ENCODE data around the gene SMR3A.

SMR3A gene

DNA sequence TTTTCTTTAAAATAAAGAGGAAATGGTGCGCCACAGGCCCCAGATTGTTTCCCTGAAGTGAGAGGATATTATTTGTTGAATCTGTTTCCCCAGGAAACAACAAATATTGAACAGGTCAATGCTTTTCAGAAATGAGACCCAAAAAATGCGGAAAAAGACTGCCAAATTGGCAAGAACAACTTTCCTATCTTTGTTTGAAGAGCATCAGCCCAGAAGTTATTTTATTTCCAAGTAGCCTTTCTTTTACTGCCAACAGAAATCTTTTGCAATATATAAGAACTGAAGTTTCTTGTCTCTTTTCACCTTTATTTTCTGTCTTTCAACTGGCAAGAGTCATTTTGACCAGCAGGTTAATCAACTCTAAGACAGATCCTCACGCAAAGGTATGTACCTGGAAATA, at the start of gene SMR3A:
TSS of gene SMR3A (plus strand) at position 301 of the 400 bp plus-strand sequence. CDS start 1,356 bp downstream, outside the sequence.
- no peak for DNase-seq (ENCODE audit: low read depth)

DNA sequence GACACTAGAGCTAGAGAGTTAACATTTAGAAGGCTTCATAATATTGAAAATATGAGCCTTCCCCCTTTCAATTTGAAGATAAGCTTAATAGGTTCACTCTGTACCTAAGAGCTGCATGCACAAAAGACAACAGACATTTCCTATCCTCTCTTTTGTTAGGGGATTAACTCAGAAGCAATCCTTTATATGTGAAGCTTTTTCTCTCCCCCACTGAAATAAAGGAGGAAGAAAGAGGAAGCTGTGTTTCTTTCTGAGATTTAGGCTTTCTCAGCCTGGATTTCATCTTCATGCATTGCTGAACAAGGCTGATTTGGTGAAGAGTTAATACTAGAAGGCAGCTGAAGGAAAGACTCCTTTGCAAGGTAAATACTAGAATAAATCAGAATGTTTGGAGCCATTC, 46.8 kb upstream of the SMR3A start:
- DNase-seq (ENCODE audit: low read depth): no peak

DNA sequence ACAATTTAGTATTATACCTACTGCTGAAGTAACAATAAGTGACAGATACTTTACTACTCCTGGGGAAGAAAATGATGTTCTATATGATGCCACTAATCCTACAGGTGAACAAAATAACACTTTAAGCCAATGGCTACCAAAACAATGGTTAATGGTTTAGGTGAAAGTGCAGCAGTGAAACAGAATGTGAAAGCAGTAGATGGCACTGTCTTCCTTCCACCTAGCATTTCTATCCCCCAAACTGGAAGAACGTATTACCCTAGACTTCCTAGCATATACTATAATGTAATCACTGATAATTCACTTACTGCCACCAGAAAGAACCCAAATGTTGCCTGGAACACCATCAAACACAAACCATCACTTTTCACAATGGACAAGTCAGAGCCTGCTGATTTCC, 44.6 kb upstream of the SMR3A start:
- no peak for DNase-seq (ENCODE audit: low read depth)

GRCh38 chr4:70326052-70326451, 34.5 kb upstream of the SMR3A start:
- DNase-seq (ENCODE audit: low read depth): no peak

GRCh38 chr4:70334681-70335080, 25.9 kb upstream of the SMR3A start, which contains the start of gene CABS1:
Gene CABS1, plus strand, starts transcription at chr4:70334981. Its CDS starts 59 bp downstream, at chr4:70335040.
- no peak for DNase-seq (ENCODE audit: low read depth)

DNA sequence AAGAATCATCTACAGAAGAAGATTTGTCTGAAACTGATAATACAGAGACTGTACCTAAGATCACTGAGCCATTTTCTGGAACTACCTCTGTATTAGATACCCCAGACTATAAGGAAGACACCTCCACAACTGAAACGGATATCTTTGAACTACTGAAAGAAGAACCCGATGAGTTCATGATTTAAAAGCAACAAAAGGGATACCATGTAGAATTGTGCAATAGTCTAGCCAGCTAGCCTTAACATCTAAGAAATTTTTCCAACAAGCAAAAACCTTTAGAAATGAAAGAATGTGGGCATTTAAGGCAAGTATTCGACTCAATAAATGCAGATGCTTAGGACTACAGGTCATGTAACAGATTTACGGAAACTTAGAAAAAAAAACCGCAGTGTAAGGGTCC, 24.5 kb upstream of the SMR3A start:
- no peak for DNase-seq (ENCODE audit: low read depth)

DNA sequence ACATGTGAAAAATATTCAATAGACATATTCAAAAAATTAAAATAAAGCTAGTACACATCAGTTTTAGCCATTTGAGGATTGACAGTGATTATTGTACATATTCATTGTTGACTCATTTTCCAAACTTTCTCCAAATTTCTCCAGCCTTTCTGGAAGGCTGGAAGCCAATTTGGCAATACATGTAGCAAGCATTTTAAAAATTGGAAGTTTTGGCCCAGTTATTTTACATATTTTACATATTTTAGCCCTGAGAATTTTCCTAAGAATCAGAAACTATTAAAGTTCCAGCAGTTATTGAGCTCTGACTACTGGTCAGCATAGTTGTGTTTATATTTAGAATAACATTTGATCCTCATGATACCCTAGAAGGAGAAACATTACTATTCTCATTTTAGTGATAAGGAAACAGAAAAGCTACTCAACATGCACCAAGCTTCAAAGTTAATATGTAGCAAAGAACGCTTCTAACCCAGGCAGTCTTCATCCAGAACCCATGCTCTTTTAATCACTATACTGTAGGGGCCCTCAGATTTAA, 22.6 kb upstream of the SMR3A start:
- no peak for DNase-seq (ENCODE audit: low read depth)

- DNase-seq (ENCODE audit: low read depth): no peak
Measured at GRCh38 chr4:70356185-70356584, 4.4 kb upstream of the SMR3A start.

- DNase-seq (ENCODE audit: low read depth): no peak
Measured at GRCh38 chr4:70359115-70359661, 1.4 kb upstream of the SMR3A start.

- no peak for DNase-seq (ENCODE audit: low read depth)
Measured at GRCh38 chr4:70364002-70364401, 3.4 kb downstream of the SMR3A start.

GRCh38 chr4:70365479-70365878, 4.9 kb downstream of the SMR3A start:
- no peak for DNase-seq (ENCODE audit: low read depth)

GRCh38 chr4:70367813-70368212, 7.3 kb downstream of the SMR3A start:
- DNase-seq (ENCODE audit: low read depth): no peak

- no peak for DNase-seq (ENCODE audit: low read depth)
Measured at GRCh38 chr4:70371987-70372386, 11.4 kb downstream of the SMR3A start.

GRCh38 chr4:70372760-70373159, 12.2 kb downstream of the SMR3A start:
- DNase-seq (ENCODE audit: low read depth): no peak

DNA sequence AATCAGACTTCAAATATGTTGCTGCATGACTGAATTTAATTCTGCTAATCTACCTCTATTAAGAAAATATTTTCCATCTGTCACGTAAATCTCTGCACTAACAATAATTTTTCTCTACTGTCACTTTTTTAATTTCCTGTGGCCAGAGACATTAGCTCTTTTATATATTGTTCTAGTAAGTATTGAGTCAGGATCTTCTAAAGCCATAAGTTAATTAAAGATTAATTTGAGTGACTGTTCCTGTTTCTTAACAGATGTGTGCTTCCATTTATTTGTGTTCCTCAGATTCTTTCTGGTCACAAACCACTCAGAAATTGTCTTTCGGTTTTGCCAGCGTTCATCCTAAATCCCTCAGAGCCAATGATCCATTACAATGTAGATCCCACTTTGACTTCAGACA, 20.0 kb downstream of the SMR3A start:
- no peak for DNase-seq (ENCODE audit: low read depth)

DNA sequence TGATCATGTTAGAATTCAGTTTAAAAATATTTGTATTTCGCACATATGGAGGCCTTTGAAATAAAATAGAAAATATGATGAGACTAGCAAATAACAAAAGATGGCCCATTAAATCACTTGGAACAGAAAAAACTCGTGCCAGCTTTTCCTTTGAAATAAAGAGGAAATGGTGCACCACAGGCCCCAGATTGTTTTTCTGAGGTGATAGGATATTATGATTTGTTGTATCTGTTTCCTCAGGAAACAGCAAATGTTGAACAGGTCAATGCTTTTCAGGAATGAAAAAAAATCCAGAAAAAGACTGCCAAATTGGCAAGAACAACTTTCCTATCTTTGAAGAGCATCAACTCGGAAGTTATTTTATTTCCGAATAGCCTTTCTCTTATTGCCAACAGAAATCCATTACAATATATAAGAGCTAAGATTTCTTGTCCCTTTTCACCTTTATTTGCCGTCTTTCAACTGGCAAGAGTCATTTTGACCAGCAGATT, 22.2 kb downstream of the SMR3A start, which contains the start of gene SMR3B:
TSS of gene SMR3B (plus strand) at position 441 of the 491 bp plus-strand sequence. CDS start 1,380 bp downstream, outside the sequence.
- no peak for DNase-seq (ENCODE audit: low read depth)

GRCh38 chr4:70392057-70392776, 31.7 kb downstream of the SMR3A start:
- no peak for DNase-seq (ENCODE audit: low read depth)

DNA sequence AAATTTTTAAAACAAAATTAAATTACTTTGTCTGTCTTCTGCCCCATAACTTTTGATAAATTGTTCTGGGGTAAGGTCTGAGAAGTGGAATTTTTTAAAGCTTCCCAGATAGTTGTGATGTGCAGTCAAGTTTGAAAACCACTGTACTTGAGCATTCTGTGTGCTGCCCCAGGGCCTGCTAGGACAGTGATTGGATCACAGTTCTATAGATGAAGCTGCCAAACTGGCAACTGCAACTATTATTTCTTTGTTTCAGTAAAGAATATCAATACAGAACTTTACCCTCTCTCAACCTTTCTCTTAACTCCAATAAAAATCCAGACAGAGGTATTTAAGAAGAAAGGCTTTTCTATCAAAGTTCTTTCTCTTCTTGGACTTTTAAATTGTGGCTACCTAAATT, 37.0 kb downstream of the SMR3A start, which contains the start of gene OPRPN:
TSS of gene OPRPN (plus strand) at position 361 of the 400 bp plus-strand sequence. CDS start 1,346 bp downstream, outside the sequence.
- DNase-seq (ENCODE audit: low read depth): no peak

- DNase-seq (ENCODE audit: low read depth): no peak
Measured at GRCh38 chr4:70399319-70399718, 38.8 kb downstream of the SMR3A start.

- DNase-seq (ENCODE audit: low read depth): no peak
Measured at GRCh38 chr4:70402762-70403161, 42.2 kb downstream of the SMR3A start.

GRCh38 chr4:70405765-70406164, 45.2 kb downstream of the SMR3A start:
- no peak for DNase-seq (ENCODE audit: low read depth)
